SK-N-MC (cell line): ENCODE measurements around the gene SMIM41.

Experiments
- EZH2 ChIP-seq: fragments of 200-600 bp; sonication (generic); IDR thresholded peaks from one replicate; pipeline ENCODE4 v1.6.1; 2017; ENCODE audit warnings: antibody characterized with exemption
- FOXP2 ChIP-seq: optimal IDR thresholded peaks from 2 replicates; pipeline ENCODE3; 2011; ENCODE audit warnings: mild to moderate bottlenecking, moderate library complexity; ENCODE audit not compliant: insufficient read depth; ENCODE audit errors: extremely low read length, control extremely low read depth
- POLR2AphosphoS5 ChIP-seq: IDR thresholded peaks from 2 replicates; pipeline ENCODE4 v1.6.1; 2012; ENCODE audit warnings: mild to moderate bottlenecking, low read depth, low read length, borderline replicate concordance

- TF ChIP-seq POLR2AphosphoS5 (no peak), EZH2 (no peak), FOXP2 (no peak)
Measured at GRCh38 chr12:52149651-52150241, 70.2 kb downstream of the SMIM41 start.
